ENCODE data around the gene ACP2. TPM values are rescaled to one million over a fixed set of nuclear protein-coding genes. Genes with fewer than 3 reads are reported as not detected.
"Not testable (repeated sequence)": the region's sequence is repeated elsewhere in the genome, so short reads cannot be mapped to it uniquely, and the experiment has no call there.

The ACP2 gene
- total RNA-seq, 2 experiments from 2014 or later: 10.2 to 11.2 TPM

DNA sequence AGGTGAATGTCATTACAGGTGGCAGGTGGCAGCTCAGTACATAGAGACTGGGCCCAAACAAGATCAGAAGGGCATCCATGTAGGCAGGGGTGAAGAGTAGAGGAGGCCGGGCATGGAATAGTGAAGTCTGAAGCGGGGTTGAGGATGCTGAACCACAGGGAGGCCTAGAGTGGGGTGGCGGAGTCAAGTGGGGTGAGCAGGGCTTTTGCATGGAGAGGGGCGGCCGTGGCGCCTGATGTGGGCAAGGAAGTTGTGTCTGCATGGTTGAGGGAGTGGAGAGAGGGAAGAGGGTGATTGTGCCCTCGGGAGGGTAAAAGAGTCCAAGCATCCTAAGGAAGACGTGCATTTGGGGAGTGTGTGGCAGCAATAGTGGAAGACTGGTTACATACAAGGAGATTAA lies 19.5 kb downstream of the ACP2 start:
- intact Hi-C loops (cut with DNase I, micrococcal nuclease): no loop called here
- no peak overlapping the region for H3K27ac Mint-ChIP-seq
- ChIA-PET POLR2A (no interaction called here), CTCF (interaction anchor here (1.4 kb wide), 1 partner anchor 15 kb away, joined by 3 read pairs; no protein-coding TSS in a partner anchor)
- peaks cover 58% of the 10 kb centered on the region for H3K36me3 Mint-ChIP-seq (ENCODE audit: low read depth)
- no peaks in the 10 kb centered on the region for H3K27me3 Mint-ChIP-seq
- peaks cover 28% of the 10 kb centered on the region for H3K4me1 Mint-ChIP-seq
- no peak for ATAC-seq
- no peak for DNase-seq
- H3K4me3 Mint-ChIP-seq: no peak overlapping the region
- no peaks in the 10 kb centered on the region for H3K9me3 Mint-ChIP-seq (ENCODE audit: low read depth)

DNA sequence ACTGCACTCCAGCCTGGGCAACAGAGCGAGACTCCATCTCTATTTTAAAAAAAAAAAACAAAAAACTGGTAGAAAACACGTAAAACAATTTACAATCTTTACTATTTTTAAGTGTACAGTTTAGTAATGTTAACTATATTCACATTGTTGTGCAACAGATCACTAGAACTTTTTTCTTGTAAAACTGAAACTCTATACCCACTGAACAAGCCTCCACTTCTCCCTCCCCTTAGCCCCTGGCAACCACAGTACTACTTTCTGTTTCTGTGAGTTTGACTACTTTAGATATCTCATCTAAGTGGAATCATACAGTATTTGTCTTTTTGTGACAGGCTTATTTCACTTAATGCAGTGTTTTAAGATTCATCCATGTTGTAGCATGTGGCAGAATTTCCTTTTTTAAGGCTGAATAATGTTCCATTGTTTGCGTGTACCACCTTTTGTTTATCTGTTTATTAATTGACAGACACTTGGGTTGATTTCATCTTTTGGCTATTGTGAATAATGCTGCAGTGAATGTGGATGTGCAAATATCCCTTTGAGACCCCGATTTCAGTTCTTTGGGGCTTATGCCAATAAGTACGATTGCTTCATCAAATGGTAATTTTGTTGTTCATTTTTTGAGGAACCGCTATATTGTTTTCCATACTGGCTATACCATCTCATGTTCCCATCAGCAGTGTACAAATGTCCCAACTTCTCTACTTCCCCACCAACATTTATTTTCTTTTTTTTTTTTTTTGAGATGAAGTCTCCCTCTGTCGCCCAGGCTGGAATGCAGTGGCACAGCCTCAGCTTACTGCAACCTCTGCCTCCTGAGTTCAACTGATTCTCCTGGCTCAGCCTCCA lies 22.8 kb downstream of the ACP2 start:
- intact Hi-C loops (cut with DNase I, micrococcal nuclease): loop anchor here in 1 of 2 experiments (1.0 kb wide), 1 partner anchor 9 kb away; no protein-coding TSS in a partner anchor
- POLR2A ChIA-PET: interaction anchor here (0.6 kb wide), 2 partner anchors 32 to 342 kb away, joined by 3 to 11 read pairs; no protein-coding TSS in a partner anchor
- H3K4me3 Mint-ChIP-seq: peak overlapping the region; percentile 28
- DNase-seq (peak; percentile 60), ATAC-seq (peak; percentile 98)
- no peaks in the 10 kb centered on the region for H3K9me3 Mint-ChIP-seq (ENCODE audit: low read depth)
- no peaks in the 10 kb centered on the region for H3K27me3 Mint-ChIP-seq
- peaks cover 26% of the 10 kb centered on the region for H3K4me1 Mint-ChIP-seq
- H3K36me3 Mint-ChIP-seq (ENCODE audit: low read depth): peaks cover 65% of the 10 kb centered on the region
- peak overlapping the region; percentile 84 for H3K27ac Mint-ChIP-seq
- CTCF ChIA-PET: no interaction called here

- ChIA-PET POLR2A (no interaction called here), CTCF (interaction anchor here (1.4 to 3.1 kb wide), 2 partner anchors 12 to 26 kb away, joined by 4 to 13 read pairs; partner anchors contain the start of gene ACP2)
- peaks cover 48% of the 10 kb centered on the region for H3K4me1 Mint-ChIP-seq
- DNase-seq (no peak), ATAC-seq (no peak)
- H3K36me3 Mint-ChIP-seq (ENCODE audit: low read depth): peaks cover 71% of the 10 kb centered on the region
- intact Hi-C loops (cut with DNase I, micrococcal nuclease): no loop called here
- H3K27me3 Mint-ChIP-seq: no peaks in the 10 kb centered on the region
- H3K4me3 Mint-ChIP-seq: no peak overlapping the region
- H3K27ac Mint-ChIP-seq: no peak overlapping the region
- H3K9me3 Mint-ChIP-seq (ENCODE audit: low read depth): no peaks in the 10 kb centered on the region
Measured at GRCh38 chr11:47222696-47223095, 25.9 kb downstream of the ACP2 start.

DNA sequence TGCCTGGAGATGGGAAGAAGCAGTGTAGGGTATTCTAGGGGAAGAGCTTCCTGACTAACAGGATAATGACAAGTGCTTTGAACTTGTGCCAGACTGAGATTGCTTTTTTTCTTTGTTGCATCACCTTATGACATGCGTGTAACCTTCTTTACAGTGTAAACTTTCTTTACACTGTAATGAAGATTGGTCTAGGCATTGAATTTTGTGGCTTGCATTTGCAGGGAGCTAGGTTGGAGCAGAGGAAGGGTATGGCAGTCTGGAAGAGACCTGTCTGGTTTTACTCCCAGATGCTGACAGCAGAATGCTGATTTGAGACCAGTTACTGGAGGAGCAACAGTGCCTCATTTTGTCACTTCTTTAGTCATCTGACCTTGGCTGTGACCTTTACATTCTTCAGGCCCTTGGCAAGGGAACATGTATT lies 28.2 kb downstream of the ACP2 start:
- Mint-ChIP-seq H3K27ac (peak overlapping the region; percentile 66), H3K4me3 (no peak overlapping the region), H3K9me3 (ENCODE audit: low read depth) (no peaks in the 10 kb centered on the region), H3K4me1 (peaks cover 44% of the 10 kb centered on the region), H3K36me3 (ENCODE audit: low read depth) (peaks cover 70% of the 10 kb centered on the region), H3K27me3 (no peaks in the 10 kb centered on the region)
- ChIA-PET CTCF (interaction anchor here (0.8 to 3.1 kb wide), 2 partner anchors 15 to 192 kb away, joined by 3 to 13 read pairs; no protein-coding TSS in a partner anchor), POLR2A (interaction anchor here (0.6 to 1.2 kb wide), 4 partner anchors 17 to 42 kb away, joined by 3 to 5 read pairs (median 3); partner anchors contain the start of gene ACP2)
- intact Hi-C loops (cut with DNase I, micrococcal nuclease): no loop called here
- no peak for DNase-seq
- ATAC-seq: peak; percentile 17

- ChIA-PET POLR2A (interaction anchor here (0.7 to 3.4 kb wide), 7 partner anchors 17 to 55 kb away, joined by 3 to 18 read pairs (median 4); partner anchors contain the start of gene ACP2), CTCF (interaction anchor here (0.7 to 2.9 kb wide), 8 partner anchors 15 to 55 kb away, joined by 3 to 22 read pairs (median 4); partner anchors contain the start of gene ACP2)
- Mint-ChIP-seq H3K36me3 (ENCODE audit: low read depth) (peaks cover 49% of the 10 kb centered on the region), H3K4me1 (peaks cover 43% of the 10 kb centered on the region), H3K27ac (peak overlapping the region; percentile 98), H3K4me3 (peak overlapping the region; percentile 99), H3K27me3 (no peaks in the 10 kb centered on the region), H3K9me3 (ENCODE audit: low read depth) (no peaks in the 10 kb centered on the region)
- ATAC-seq (peak; percentile 34), DNase-seq (peak; percentile 82)
- intact Hi-C loops (cut with DNase I, micrococcal nuclease): loop anchor here (1.0 to 10.0 kb wide), 5 partner anchors 9 to 869 kb away; partner anchors contain the start of gene DGKZ (in 1 of the 2)
Measured at GRCh38 chr11:47216121-47216798, 32.4 kb downstream of the ACP2 start.

DNA sequence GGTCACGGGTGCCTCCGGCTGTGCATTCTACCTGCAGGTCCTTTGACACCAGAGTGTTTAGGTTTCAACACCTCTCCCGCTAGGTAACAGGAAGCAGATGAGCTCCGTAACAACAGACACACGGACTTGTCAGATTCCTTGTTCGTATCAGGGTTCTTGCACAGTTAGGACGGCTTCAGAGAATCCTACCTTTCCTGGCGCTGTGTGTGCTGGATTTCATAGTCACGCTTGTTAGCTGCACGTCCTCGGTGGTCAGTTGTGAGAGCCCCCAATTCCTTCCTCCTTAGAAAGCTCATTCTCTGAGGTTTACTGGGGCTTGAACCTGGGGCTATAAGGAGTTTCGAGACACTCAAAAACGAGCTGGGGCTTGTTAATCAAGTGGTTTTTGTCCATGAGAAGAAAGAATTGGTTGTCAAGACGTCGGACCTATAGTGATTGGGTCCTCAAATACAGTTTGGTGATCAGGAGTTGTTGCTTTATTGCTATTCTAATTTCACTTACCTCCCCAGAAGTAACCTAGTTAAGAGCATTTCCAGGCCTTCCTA lies 33.2 kb downstream of the ACP2 start:
- DNase-seq: no peak
- intact Hi-C loops (cut with DNase I, micrococcal nuclease): loop anchor here in 1 of 2 experiments (2.0 to 10.0 kb wide), 4 partner anchors 447 to 868 kb away; partner anchors contain the start of genes DGKZ and NUP160
- no peak for ATAC-seq
- Mint-ChIP-seq H3K27ac (peak overlapping the region; percentile 98), H3K4me3 (peak overlapping the region; percentile 99), H3K4me1 (peaks cover 41% of the 10 kb centered on the region), H3K9me3 (ENCODE audit: low read depth) (no peaks in the 10 kb centered on the region), H3K36me3 (ENCODE audit: low read depth) (peaks cover 44% of the 10 kb centered on the region), H3K27me3 (no peaks in the 10 kb centered on the region)
- CTCF ChIA-PET: interaction anchor here (0.6 to 2.9 kb wide), 8 partner anchors 24 to 44 kb away, joined by 3 to 22 read pairs (median 4); partner anchors contain the start of gene ACP2
- POLR2A ChIA-PET: interaction anchor here (0.6 to 3.4 kb wide), 13 partner anchors 18 to 552 kb away, joined by 3 to 18 read pairs (median 4); partner anchors contain the start of genes ACP2, ARHGAP1, FNBP4 and MADD

DNA sequence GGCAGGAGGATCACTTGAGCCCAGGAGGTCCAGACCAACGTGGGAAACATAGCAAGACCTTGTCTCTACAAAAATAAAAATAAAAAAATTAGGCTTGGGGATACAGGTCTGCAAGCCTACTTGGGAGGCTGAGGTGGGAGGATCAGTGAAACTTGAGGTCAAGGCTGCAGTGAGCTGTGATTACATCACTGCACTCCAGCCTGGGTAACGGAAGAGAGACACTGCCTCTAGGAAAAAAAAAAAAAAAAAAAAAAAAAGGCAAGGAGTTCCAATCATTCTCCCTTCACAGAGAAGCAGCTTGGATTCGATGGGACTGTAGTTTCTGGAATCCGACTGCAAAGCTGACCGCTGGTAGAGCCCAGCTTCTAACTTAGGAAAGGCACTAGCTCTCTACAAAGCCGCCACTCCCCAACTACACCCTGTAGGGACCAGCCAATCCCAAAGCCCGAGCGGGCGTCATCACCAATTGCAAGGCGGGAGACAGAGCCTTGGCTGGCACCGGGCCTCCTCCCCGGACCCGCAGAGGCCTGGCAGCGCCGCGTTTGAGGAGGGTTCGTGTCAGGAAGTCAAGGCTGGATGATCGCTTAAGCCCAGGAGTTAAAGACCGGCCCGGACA lies 34.6 kb downstream of the ACP2 start:
- Mint-ChIP-seq H3K27me3 (no peaks in the 10 kb centered on the region), H3K36me3 (ENCODE audit: low read depth) (peaks cover 34% of the 10 kb centered on the region), H3K27ac (peak overlapping the region; percentile 100), H3K4me3 (peak overlapping the region; percentile 99), H3K4me1 (peaks cover 31% of the 10 kb centered on the region), H3K9me3 (ENCODE audit: low read depth) (no peaks in the 10 kb centered on the region)
- POLR2A ChIA-PET: interaction anchor here (0.7 to 3.4 kb wide), 16 partner anchors 22 to 649 kb away, joined by 3 to 18 read pairs (median 5); partner anchors contain the start of genes ACP2, MADD, PACSIN3 and PSMC3
- intact Hi-C loops (cut with DNase I, micrococcal nuclease): loop anchor here (1.0 to 10.0 kb wide), 14 partner anchors 28 to 791 kb away; partner anchors contain the start of genes ACP2 (in 2 of the 2), PSMC3 (in 2 of the 2), ARHGAP1 (in 1 of the 2) and ATG13 (in 1 of the 2)
- CTCF ChIA-PET: interaction anchor here (0.8 to 2.9 kb wide), 10 partner anchors 10 to 278 kb away, joined by 3 to 22 read pairs (median 4); partner anchors contain the start of genes ACP2 and CSTPP1
- ATAC-seq: peak; percentile 80
- peak; percentile 94 for DNase-seq

- H3K27ac Mint-ChIP-seq: no peak overlapping the region
- H3K4me3 Mint-ChIP-seq: no peak overlapping the region
- ChIA-PET POLR2A (no interaction called here), CTCF (interaction anchor here (1.6 kb wide), 1 partner anchor 276 kb away, joined by 4 read pairs; the partner anchor contains the start of gene CSTPP1)
- ATAC-seq: no peak
- peaks cover 26% of the 10 kb centered on the region for H3K36me3 Mint-ChIP-seq (ENCODE audit: low read depth)
- intact Hi-C loops (cut with DNase I, micrococcal nuclease): loop anchor here in 1 of 2 experiments (10.0 kb wide), 1 partner anchor 792 kb away; no protein-coding TSS in a partner anchor
- no peaks in the 10 kb centered on the region for H3K9me3 Mint-ChIP-seq (ENCODE audit: low read depth)
- peaks cover 23% of the 10 kb centered on the region for H3K4me1 Mint-ChIP-seq
- H3K27me3 Mint-ChIP-seq: no peaks in the 10 kb centered on the region
- DNase-seq: no peak
Measured at GRCh38 chr11:47212938-47213337, 35.7 kb downstream of the ACP2 start.

DNA sequence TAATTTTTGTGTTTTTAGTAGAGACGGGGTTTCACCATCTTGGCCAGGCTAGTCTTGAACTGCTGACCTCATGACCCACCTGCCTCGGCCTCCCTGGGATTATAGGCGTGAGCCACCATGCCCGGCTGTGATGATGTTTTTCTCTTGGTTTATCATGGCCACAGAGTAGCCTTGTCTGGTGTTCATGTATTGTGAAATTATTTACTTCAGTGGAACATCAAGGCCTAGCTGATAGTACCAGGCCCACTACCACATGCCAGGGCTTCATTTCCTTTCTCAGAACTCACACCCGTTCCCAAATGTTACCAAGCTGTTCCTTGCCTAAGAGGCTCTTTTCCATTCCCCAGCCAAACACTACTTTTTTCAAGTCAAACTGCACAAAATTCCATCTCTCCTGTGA lies 40.0 kb downstream of the ACP2 start:
- CTCF ChIA-PET: interaction anchor here (0.6 to 0.8 kb wide), 2 partner anchors 11 to 56 kb away, joined by 3 read pairs; no protein-coding TSS in a partner anchor
- Mint-ChIP-seq H3K4me1 (peaks cover 2% of the 10 kb centered on the region), H3K27me3 (no peaks in the 10 kb centered on the region)

GRCh38 chr11:47208008-47208552 lies 40.5 kb downstream of the ACP2 start:
- H3K9me3 Mint-ChIP-seq (ENCODE audit: low read depth); H3K36me3 Mint-ChIP-seq (ENCODE audit: low read depth); intact Hi-C loops (cut with DNase I, micrococcal nuclease); H3K4me3 Mint-ChIP-seq; H3K27me3 Mint-ChIP-seq; H3K4me1 Mint-ChIP-seq; DNase-seq; H3K27ac Mint-ChIP-seq; POLR2A ChIA-PET; ATAC-seq: not testable (repeated sequence)
- CTCF ChIA-PET: interaction anchor here (1.2 kb wide), 1 partner anchor 55 kb away, joined by 5 read pairs; no protein-coding TSS in a partner anchor

More for the DNA sequence above, 40.0 kb downstream of the ACP2 start:
- DNase-seq: no peak
- Mint-ChIP-seq H3K4me3 (no peak overlapping the region), H3K9me3 (ENCODE audit: low read depth) (no peaks in the 10 kb centered on the region), H3K27ac (no peak overlapping the region), H3K36me3 (ENCODE audit: low read depth) (no peaks in the 10 kb centered on the region)
- intact Hi-C loops (cut with DNase I, micrococcal nuclease): no loop called here
- POLR2A ChIA-PET: no interaction called here
- ATAC-seq: no peak

All from activated CD4-positive, alpha-beta T cell treated with anti-CD3 and anti-CD28 coated beads for 36 hours (primary cell).